ENCODE results near the gene CD300LF. TPM values are rescaled to one million over a fixed set of nuclear protein-coding genes. Genes with fewer than 3 reads are reported as not detected.

The CD300LF gene
- total and polyA plus RNA-seq, 10 donors = 13.1 to 45.8 (median 30.9) TPM

GRCh38 chr17:74646231-74646630 is 66.5 kb downstream of the CD300LF start:
- Histone ChIP-seq H3K27ac (no peak overlapping the region), H3K9me3 (no peaks in the 10 kb centered on the region), H3K4me3 (no peak overlapping the region), H3K27me3 (replicated peaks in 1 of 7) (peaks cover 0 to 63% (median 31%) of the 10 kb centered on the region in 7 donors), H3K4me1 (peaks cover 0 to 18% (median 10%) of the 10 kb centered on the region in 6 donors), H3K36me3 (no peaks in the 10 kb centered on the region)
- intact Hi-C loops (cut with DNase I; ENCODE audit: low total_unique reads) = no loop called here
- TF ChIP-seq POLR2A (IDR thresholded peaks at IDR 0.05) (no peak), CTCF (IDR thresholded peaks at IDR 0.05 in 8 of 11, conservative IDR thresholded peaks at IDR 0.05 in 3 of 11) (peak in 9 of 11 experiments; percentile 10 to 55 (median 36))
- DNase-seq = no peak
- 42 to 53% (median 45%) methylated on average over 3 of the region's 3 CpGs for WGBS, 5 donors

GRCh38 chr17:74645010-74645409 is 67.7 kb downstream of the CD300LF start:
- H3K27ac ChIP-seq = no peak overlapping the region
- DNase-seq = no peak
- no peaks in the 10 kb centered on the region for H3K36me3 ChIP-seq
- intact Hi-C loops (cut with DNase I; ENCODE audit: low total_unique reads) = no loop called here
- H3K4me1 ChIP-seq = peaks cover 3 to 30% (median 22%) of the 10 kb centered on the region in 6 donors
- TF ChIP-seq POLR2AphosphoS5 (IDR thresholded peaks at IDR 0.05) (no peak), CTCF (IDR thresholded peaks at IDR 0.05 in 8 of 11, conservative IDR thresholded peaks at IDR 0.05 in 3 of 11) (no peak), POLR2A (IDR thresholded peaks at IDR 0.05) (no peak)
- 78 to 90% (median 88%) methylated on average over 2 of the region's 2 CpGs for WGBS, 5 donors
- H3K27me3 ChIP-seq (replicated peaks in 1 of 7) = peaks cover 0 to 61% (median 25%) of the 10 kb centered on the region in 7 donors
- H3K9me3 ChIP-seq = no peaks in the 10 kb centered on the region
- H3K4me3 ChIP-seq = no peak overlapping the region

GRCh38 chr17:74644419-74644818 is 68.3 kb downstream of the CD300LF start:
- H3K36me3 ChIP-seq = no peaks in the 10 kb centered on the region
- WGBS, 5 donors = 86 to 93% (median 88%) methylated on average over 2 of the region's 2 CpGs
- H3K4me3 ChIP-seq = no peak overlapping the region
- intact Hi-C loops (cut with DNase I; ENCODE audit: low total_unique reads) = no loop called here
- no peak for TF ChIP-seq POLR2A (IDR thresholded peaks at IDR 0.05)
- TF ChIP-seq CTCF (IDR thresholded peaks at IDR 0.05 in 8 of 11, conservative IDR thresholded peaks at IDR 0.05 in 3 of 11) = no peak
- no peak for TF ChIP-seq POLR2AphosphoS5 (IDR thresholded peaks at IDR 0.05)
- no peak overlapping the region for H3K27ac ChIP-seq
- peaks cover 0 to 61% (median 20%) of the 10 kb centered on the region in 7 donors for H3K27me3 ChIP-seq (replicated peaks in 1 of 7)
- peaks cover 9 to 36% (median 28%) of the 10 kb centered on the region in 6 donors for H3K4me1 ChIP-seq
- no peak for DNase-seq
- no peaks in the 10 kb centered on the region for H3K9me3 ChIP-seq

Small RNA genes within 50 kb of the gene (microRNA-seq; reads per million reads assigned to microRNA genes)
- 58.2 to 125 (median 72.6) reads per million in 3 donors for gene MIR3615

Other genes starting within 250 kb of the CD300LF start
- 100 to 1,000 TPM in 6 of 7 donors, 10 to 100 TPM in 1; 95.6 to 142 (median 111) TPM for gene CD300A, start 246.3 kb downstream of the CD300LF start, total RNA-seq
- gene CD300A, start 246.3 kb downstream of the CD300LF start, polyA plus RNA-seq = 10 to 100 TPM; 34.2 to 93.3 (median 76.1) TPM
- 1 to 10 TPM; 1.2 to 5.6 (median 3.0) TPM for gene CD300LB, start 181.4 kb downstream of the CD300LF start, total RNA-seq
- gene CD300LB, start 181.4 kb downstream of the CD300LF start, polyA plus RNA-seq = 1 to 10 TPM in 2 of 3 donors, under 1 TPM in 1; 0.47 to 2.0 (median 1.0) TPM
- gene CD300C, start 166.8 kb downstream of the CD300LF start, total RNA-seq = 10 to 100 TPM in 2 of 7 donors, 1 to 10 TPM in 5; 4.3 to 10.3 (median 6.0) TPM
- 1 to 10 TPM in 2 of 3 donors, under 1 TPM in 1; 0.96 to 1.2 (median 1.0) TPM for gene CD300C, start 166.8 kb downstream of the CD300LF start, polyA plus RNA-seq
- gene CD300H, start 145.4 kb downstream of the CD300LF start, total RNA-seq = 10 to 100 TPM in 1 of 7 donors, 1 to 10 TPM in 4, not detected in 2; 1.8 to 20.0 (median 3.7) TPM
- 1 to 10 TPM; 1.5 to 4.8 (median 4.1) TPM for gene CD300H, start 145.4 kb downstream of the CD300LF start, polyA plus RNA-seq
- 1 to 10 TPM in 1 of 7 donors, not detected in 6; 1.4 TPM for gene CD300LD, start 120.6 kb downstream of the CD300LF start, total RNA-seq
- under 1 TPM in 1 of 3 donors, not detected in 2; 0.06 TPM for gene CD300LD, start 120.6 kb downstream of the CD300LF start, polyA plus RNA-seq
- gene CD300E, start 89.2 kb downstream of the CD300LF start, total RNA-seq = 10 to 100 TPM in 3 of 7 donors, 1 to 10 TPM in 4; 1.7 to 20.3 (median 6.4) TPM
- 1 to 10 TPM in 2 of 3 donors, under 1 TPM in 1; 0.99 to 5.3 (median 3.0) TPM for gene CD300E, start 89.2 kb downstream of the CD300LF start, polyA plus RNA-seq
- gene RAB37, start 24.3 kb upstream of the CD300LF start, total RNA-seq = 10 to 100 TPM; 17.4 to 29.2 (median 24.3) TPM
- 10 to 100 TPM; 16.6 to 37.6 (median 19.8) TPM for gene RAB37, start 24.3 kb upstream of the CD300LF start, polyA plus RNA-seq
- gene NHERF1, start 35.7 kb upstream of the CD300LF start, total RNA-seq = 10 to 100 TPM; 41.9 to 85.6 (median 53.9) TPM
- gene NHERF1, start 35.7 kb upstream of the CD300LF start, polyA plus RNA-seq = 10 to 100 TPM; 28.7 to 51.8 (median 37.2) TPM
- 10 to 100 TPM; 25.6 to 48.4 (median 41.5) TPM for gene NAT9, start 63.4 kb upstream of the CD300LF start, total RNA-seq
- gene NAT9, start 63.4 kb upstream of the CD300LF start, polyA plus RNA-seq = 10 to 100 TPM; 30.4 to 37.4 (median 33.2) TPM
- gene GRIN2C, start 147.0 kb upstream of the CD300LF start, total RNA-seq = 1 to 10 TPM in 1 of 7 donors, under 1 TPM in 3, not detected in 3; 0.17 to 1.5 (median 0.43) TPM
- gene GRIN2C, start 147.0 kb upstream of the CD300LF start, polyA plus RNA-seq = under 1 TPM in 2 of 3 donors, not detected in 1; 0.02 to 0.16 TPM
- 100 to 1,000 TPM in 1 of 7 donors, 10 to 100 TPM in 6; 17.7 to 114 (median 41.3) TPM for gene FDXR, start 160.1 kb upstream of the CD300LF start, total RNA-seq
- gene FDXR, start 160.1 kb upstream of the CD300LF start, polyA plus RNA-seq = 10 to 100 TPM; 13.6 to 66.1 (median 17.9) TPM
- 1 to 10 TPM; 1.5 to 8.8 (median 5.4) TPM for gene FADS6, start 180.7 kb upstream of the CD300LF start, total RNA-seq
- 1 to 10 TPM in 1 of 3 donors, under 1 TPM in 2; 0.13 to 2.4 (median 0.61) TPM for gene FADS6, start 180.7 kb upstream of the CD300LF start, polyA plus RNA-seq
- gene USH1G, start 210.3 kb upstream of the CD300LF start, total RNA-seq = not detected
- not detected for gene USH1G, start 210.3 kb upstream of the CD300LF start, polyA plus RNA-seq
- gene OTOP2, start 211.3 kb upstream of the CD300LF start, total RNA-seq = not detected
- not detected for gene OTOP2, start 211.3 kb upstream of the CD300LF start, polyA plus RNA-seq
- gene OTOP3, start 223.0 kb upstream of the CD300LF start, total RNA-seq = not detected
- not detected for gene OTOP3, start 223.0 kb upstream of the CD300LF start, polyA plus RNA-seq